HEK293 (cell line): Measurements from ENCODE around the gene PYDC1.
A peak's percentile ranks its signal among the peaks of the same experiment; 100 is the strongest.

ENCODE experiments used
- CTCF ChIP-seq: fragments of 450-650 bp; formaldehyde crosslinking; IDR thresholded peaks from 2 replicates; pipeline ENCODE4 v1.5.1; 2016; ENCODE audit warnings: missing biosample characterization, missing genetic modification characterization
- GLI4 ChIP-seq: fragments of 450-650 bp; formaldehyde crosslinking; IDR thresholded peaks from 2 replicates; pipeline ENCODE4 v1.5.1; 2016; ENCODE audit warnings: missing biosample characterization, missing genetic modification characterization
- GLIS1 ChIP-seq: fragments of 450-650 bp; formaldehyde crosslinking; IDR thresholded peaks from 2 replicates; pipeline ENCODE4 v1.5.1; 2016; ENCODE audit warnings: missing biosample characterization, missing genetic modification characterization
- HOXC10 ChIP-seq: sonication (generic); formaldehyde crosslinking; IDR thresholded peaks from 2 replicates; pipeline ENCODE4 v1.8.1; 2023; ENCODE audit warnings: mild to moderate bottlenecking, missing genetic modification reagents
- KLF9 ChIP-seq: fragments of 450-650 bp; formaldehyde crosslinking; IDR thresholded peaks from 2 replicates; pipeline ENCODE4 v1.5.1; 2016; ENCODE audit warnings: missing biosample characterization, missing genetic modification characterization, low read depth
- PBX3 ChIP-seq: sonication (generic); formaldehyde crosslinking; IDR thresholded peaks from 2 replicates; pipeline ENCODE4 v1.8.1; 2022; ENCODE audit warnings: mild to moderate bottlenecking, moderate library complexity, missing genetic modification reagents
- SP3 ChIP-seq: fragments of 450-650 bp; formaldehyde crosslinking; IDR thresholded peaks from 2 replicates; pipeline ENCODE4 v1.5.1; 2016; ENCODE audit warnings: missing biosample characterization, missing genetic modification characterization
- SP7 ChIP-seq: fragments of 450-650 bp; formaldehyde crosslinking; IDR thresholded peaks from 2 replicates; pipeline ENCODE4 v1.5.1; 2016; ENCODE audit warnings: missing biosample characterization, missing genetic modification characterization
- ZBTB1 ChIP-seq: fragments of 450-650 bp; formaldehyde crosslinking; IDR thresholded peaks from 2 replicates; pipeline ENCODE4 v1.5.1; 2016; ENCODE audit warnings: missing biosample characterization, missing genetic modification characterization
- ZBTB48 ChIP-seq: fragments of 450-650 bp; formaldehyde crosslinking; IDR thresholded peaks from 2 replicates; pipeline ENCODE4 v1.5.1; 2016; ENCODE audit warnings: missing biosample characterization, missing genetic modification characterization
- ZEB2 ChIP-seq: fragments of 450-650 bp; formaldehyde crosslinking; IDR thresholded peaks from 2 replicates; pipeline ENCODE4 v1.5.1; 2016; ENCODE audit warnings: missing biosample characterization, missing genetic modification characterization
- ZFHX2 ChIP-seq: fragments of 450-650 bp; formaldehyde crosslinking; conservative IDR thresholded peaks from 2 replicates; pipeline ENCODE4 v1.5.1; 2016; ENCODE audit warnings: missing biosample characterization, missing genetic modification characterization
- ZFP69B ChIP-seq: fragments of 450-650 bp; formaldehyde crosslinking; IDR thresholded peaks from 2 replicates; pipeline ENCODE4 v1.5.1; 2016; ENCODE audit warnings: missing biosample characterization, missing genetic modification characterization
- ZIC2 ChIP-seq: fragments of 450-650 bp; formaldehyde crosslinking; IDR thresholded peaks from 2 replicates; pipeline ENCODE4 v1.5.1; 2016; ENCODE audit warnings: missing biosample characterization, missing genetic modification characterization
- ZNF18 ChIP-seq: fragments of 450-650 bp; formaldehyde crosslinking; IDR thresholded peaks from 2 replicates; pipeline ENCODE4 v1.5.1; 2016; ENCODE audit warnings: missing biosample characterization, missing genetic modification characterization
- ZNF211 ChIP-seq: fragments of 450-650 bp; formaldehyde crosslinking; IDR thresholded peaks from 2 replicates; pipeline ENCODE4 v1.5.1; 2016; ENCODE audit warnings: low read depth, missing biosample characterization, missing genetic modification characterization
- ZNF292 ChIP-seq: fragments of 450-650 bp; formaldehyde crosslinking; IDR thresholded peaks from 2 replicates; pipeline ENCODE4 v1.5.1; 2016; ENCODE audit warnings: low read depth, missing biosample characterization, missing genetic modification characterization, borderline replicate concordance
- ZNF335 ChIP-seq: fragments of 450-650 bp; formaldehyde crosslinking; conservative IDR thresholded peaks from 2 replicates; pipeline ENCODE4 v1.5.1; 2016; ENCODE audit warnings: missing biosample characterization, missing genetic modification characterization
- ZNF423 ChIP-seq: fragments of 450-650 bp; formaldehyde crosslinking; IDR thresholded peaks from 2 replicates; pipeline ENCODE4 v1.5.1; 2016; ENCODE audit warnings: missing biosample characterization, missing genetic modification characterization
- ZNF501 ChIP-seq: fragments of 450-650 bp; formaldehyde crosslinking; IDR thresholded peaks from 2 replicates; pipeline ENCODE4 v1.5.1; 2016; ENCODE audit warnings: missing biosample characterization, missing genetic modification characterization
- ZNF555 ChIP-seq: fragments of 450-650 bp; formaldehyde crosslinking; conservative IDR thresholded peaks from 2 replicates; pipeline ENCODE4 v1.5.1; 2017; ENCODE audit warnings: missing biosample characterization, mild to moderate bottlenecking, missing genetic modification characterization, inconsistent platforms
- ZNF571 ChIP-seq: fragments of 450-650 bp; formaldehyde crosslinking; IDR thresholded peaks from 2 replicates; pipeline ENCODE4 v1.5.0; 2017; ENCODE audit warnings: missing biosample characterization, missing genetic modification characterization
- ZNF600 ChIP-seq: fragments of 450-650 bp; formaldehyde crosslinking; IDR thresholded peaks from 2 replicates; pipeline ENCODE4 v1.5.1; 2016; ENCODE audit warnings: missing biosample characterization, missing genetic modification characterization
- ZNF610 ChIP-seq: fragments of 450-650 bp; formaldehyde crosslinking; IDR thresholded peaks from 2 replicates; pipeline ENCODE4 v1.5.1; 2016; ENCODE audit warnings: missing biosample characterization, missing genetic modification characterization, borderline replicate concordance
- ZNF658 ChIP-seq: fragments of 450-650 bp; formaldehyde crosslinking; IDR thresholded peaks from 2 replicates; pipeline ENCODE4; 2016; ENCODE audit warnings: missing biosample characterization, missing genetic modification characterization
- ZNF792 ChIP-seq: fragments of 450-650 bp; formaldehyde crosslinking; IDR thresholded peaks from 2 replicates; pipeline ENCODE4 v1.5.1; 2016; ENCODE audit warnings: missing biosample characterization, missing genetic modification characterization
- ZNF837 ChIP-seq: fragments of 450-650 bp; formaldehyde crosslinking; IDR thresholded peaks from 2 replicates; pipeline ENCODE4 v1.5.1; 2016; ENCODE audit warnings: missing biosample characterization, missing genetic modification characterization
- ZSCAN30 ChIP-seq: fragments of 450-650 bp; IDR thresholded peaks from 2 replicates; pipeline ENCODE4 v1.5.1; 2018; ENCODE audit warnings: missing biosample characterization, mild to moderate bottlenecking, missing genetic modification characterization, moderate library complexity
- ZXDB ChIP-seq: fragments of 450-650 bp; formaldehyde crosslinking; IDR thresholded peaks from 2 replicates; pipeline ENCODE4 v1.5.1; 2016; ENCODE audit warnings: missing biosample characterization, missing genetic modification characterization

Gene PYDC1

GRCh38 chr16:31215287-31216162 is 1.4 kb downstream of the PYDC1 start (continued):
- TF ChIP-seq ZNF18 (no peak), HOXC10 (CRISPR knock-in tag) (no peak), ZNF211 (tag by site-specific recombination) (no peak), ZSCAN30 (tag by site-specific recombination) (peak; percentile 9; the same call in 1 of the 2 replicates), SP3 (tag by site-specific recombination) (peak; percentile 81), CTCF (tag by site-specific recombination) (0 out of 2 replicates have a peak, but pooled peaks have one; percentile 10), ZNF501 (tag by site-specific recombination) (peak; percentile 57; the same call in 1 of the 2 replicates), SP7 (tag by site-specific recombination) (peak; percentile 58), ZNF292 (tag by site-specific recombination) (no peak), ZXDB (tag by site-specific recombination) (peak; percentile 96), KLF9 (tag by site-specific recombination) (peak; percentile 29; the same call in 1 of the 2 replicates), ZNF423 (peak; percentile 65; the same call in 1 of the 2 replicates), ZNF555 (tag by site-specific recombination) (no peak), ZFP69B (0 out of 2 replicates have a peak, but pooled peaks have one; percentile 47), ZNF792 (tag by site-specific recombination) (no peak), ZIC2 (tag by site-specific recombination) (no peak), ZBTB1 (tag by site-specific recombination) (0 out of 2 replicates have a peak, but pooled peaks have one; percentile 6), PBX3 (0 out of 2 replicates have a peak, but pooled peaks have one; percentile 59), ZNF658 (tag by site-specific recombination) (no peak), ZFHX2 (tag by site-specific recombination) (peak; percentile 87), GLI4 (tag by site-specific recombination) (no peak), ZNF610 (no peak), ZNF571 (no peak), ZNF837 (tag by site-specific recombination) (no peak), ZBTB48 (tag by site-specific recombination) (peak; percentile 88; the same call in 1 of the 2 replicates), ZNF600 (tag by site-specific recombination) (peak; percentile 96), ZNF335 (peak; percentile 77), ZEB2 (tag by site-specific recombination) (peak; percentile 60), GLIS1 (0 out of 2 replicates have a peak, but pooled peaks have one; percentile 6)
